ENCODE results near the gene RABL6.

Gene RABL6

GRCh38 chr9:136860529-136860928 lies 52.8 kb downstream of the RABL6 start:
- H3K36me3 ChIP-seq = peaks cover 20 to 37% (median 30%) of the 10 kb centered on the region in 3 donors
- no peak for DNase-seq

GRCh38 chr9:136860933-136861873 lies 53.5 kb downstream of the RABL6 start:
- Histone ChIP-seq H3K4me3 (no peak overlapping the region), H3K27ac (no peak overlapping the region), H3K36me3 (peaks cover 20 to 37% (median 30%) of the 10 kb centered on the region in 3 donors), H3K9me3 (no peaks in the 10 kb centered on the region), H3K4me1 (peaks cover 0 to 58% (median 38%) of the 10 kb centered on the region in 4 donors), H3K27me3 (no peaks in the 10 kb centered on the region)
- no peak for TF ChIP-seq CTCF (IDR thresholded peaks at IDR 0.05)
- no peak for DNase-seq
- intact Hi-C loops (cut with DNase I; ENCODE audit: low total_unique reads) = no loop called here

More at GRCh38 chr9:136860529-136860928, 52.8 kb downstream of the RABL6 start:
- peaks cover 0 to 54% (median 37%) of the 10 kb centered on the region in 4 donors for H3K4me1 ChIP-seq
- H3K9me3 ChIP-seq = no peaks in the 10 kb centered on the region
- peak overlapping the region in 1 of 2 donors; percentile 63 for H3K27ac ChIP-seq
- no peak overlapping the region for H3K4me3 ChIP-seq
- intact Hi-C loops (cut with DNase I; ENCODE audit: low total_unique reads) = no loop called here
- TF ChIP-seq CTCF (IDR thresholded peaks at IDR 0.05) = no peak
- no peaks in the 10 kb centered on the region for H3K27me3 ChIP-seq

- peaks cover 0 to 61% (median 42%) of the 10 kb centered on the region in 4 donors for H3K4me1 ChIP-seq
- intact Hi-C loops (cut with DNase I; ENCODE audit: low total_unique reads) = no loop called here
- H3K9me3 ChIP-seq = no peaks in the 10 kb centered on the region
- no peak for DNase-seq
- H3K4me3 ChIP-seq = no peak overlapping the region
- H3K27ac ChIP-seq = no peak overlapping the region
- no peaks in the 10 kb centered on the region for H3K27me3 ChIP-seq
- TF ChIP-seq CTCF (IDR thresholded peaks at IDR 0.05) = no peak
- H3K36me3 ChIP-seq = peaks cover 20 to 37% (median 30%) of the 10 kb centered on the region in 3 donors
Observed at GRCh38 chr9:136861874-136862457, 54.2 kb downstream of the RABL6 start.

GRCh38 chr9:136862849-136863622 lies 55.3 kb downstream of the RABL6 start:
- H3K27me3 ChIP-seq = no peaks in the 10 kb centered on the region
- no peak for TF ChIP-seq CTCF (IDR thresholded peaks at IDR 0.05)
- no peak for DNase-seq
- H3K27ac ChIP-seq = no peak overlapping the region
- intact Hi-C loops (cut with DNase I; ENCODE audit: low total_unique reads) = no loop called here
- H3K4me3 ChIP-seq = no peak overlapping the region
- peaks cover 20 to 37% (median 30%) of the 10 kb centered on the region in 3 donors for H3K36me3 ChIP-seq
- peaks cover 0 to 53% (median 43%) of the 10 kb centered on the region in 4 donors for H3K4me1 ChIP-seq
- no peaks in the 10 kb centered on the region for H3K9me3 ChIP-seq

- peaks cover 20 to 37% (median 30%) of the 10 kb centered on the region in 3 donors for H3K36me3 ChIP-seq
- peaks cover 0 to 46% (median 41%) of the 10 kb centered on the region in 4 donors for H3K4me1 ChIP-seq
- H3K27ac ChIP-seq = no peak overlapping the region
- TF ChIP-seq CTCF (IDR thresholded peaks at IDR 0.05) = no peak
- no peaks in the 10 kb centered on the region for H3K9me3 ChIP-seq
- H3K4me3 ChIP-seq = no peak overlapping the region
- intact Hi-C loops (cut with DNase I; ENCODE audit: low total_unique reads) = no loop called here
- no peak for DNase-seq
- H3K27me3 ChIP-seq = no peaks in the 10 kb centered on the region
Observed at GRCh38 chr9:136863623-136864273, 56.0 kb downstream of the RABL6 start.
